Activated CD4-positive, CD25-positive, alpha-beta regulatory T cell (primary cell): Measurements from ENCODE around the gene RIT2.
"Not testable (repeated sequence)": the region's sequence is repeated elsewhere in the genome, so short reads cannot be mapped to it uniquely, and the experiment has no call there.

Source experiments
- DNase-seq, 4 experiments: peaks; one replicate each; lab custom pipeline; 2025; lab: John Stamatoyannopoulos, UW

Gene RIT2

GRCh38 chr18:42758852-42759251 lies 356.6 kb downstream of the RIT2 start:
- DNase-seq: no peak

- DNase-seq: no peak
Measured at GRCh38 chr18:42756214-42756613, 359.3 kb downstream of the RIT2 start.

GRCh38 chr18:42752916-42753315 lies 362.6 kb downstream of the RIT2 start:
- no peak for DNase-seq

GRCh38 chr18:42746794-42747193 lies 368.7 kb downstream of the RIT2 start:
- DNase-seq: no peak

GRCh38 chr18:42745931-42746330 lies 369.6 kb downstream of the RIT2 start:
- DNase-seq: no peak

DNA sequence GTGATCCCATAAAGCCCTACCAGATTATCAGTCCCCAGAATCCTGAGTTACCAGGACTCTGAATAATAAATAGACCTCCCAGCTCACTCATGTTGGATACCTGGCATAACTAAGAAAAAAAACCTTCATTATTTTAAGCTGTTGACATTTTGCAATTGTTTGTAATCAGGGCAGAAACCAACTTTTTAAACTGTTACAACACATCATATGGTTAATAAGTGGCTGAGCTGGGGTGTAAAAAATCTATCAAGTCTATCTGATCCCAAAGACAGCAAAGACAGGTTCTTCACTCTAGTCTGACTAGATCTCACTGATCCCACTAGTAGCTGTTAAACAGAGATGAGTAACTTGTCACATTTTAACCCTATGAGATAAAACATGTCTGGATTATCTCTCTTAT lies 370.3 kb downstream of the RIT2 start:
- DNase-seq: no peak

DNA sequence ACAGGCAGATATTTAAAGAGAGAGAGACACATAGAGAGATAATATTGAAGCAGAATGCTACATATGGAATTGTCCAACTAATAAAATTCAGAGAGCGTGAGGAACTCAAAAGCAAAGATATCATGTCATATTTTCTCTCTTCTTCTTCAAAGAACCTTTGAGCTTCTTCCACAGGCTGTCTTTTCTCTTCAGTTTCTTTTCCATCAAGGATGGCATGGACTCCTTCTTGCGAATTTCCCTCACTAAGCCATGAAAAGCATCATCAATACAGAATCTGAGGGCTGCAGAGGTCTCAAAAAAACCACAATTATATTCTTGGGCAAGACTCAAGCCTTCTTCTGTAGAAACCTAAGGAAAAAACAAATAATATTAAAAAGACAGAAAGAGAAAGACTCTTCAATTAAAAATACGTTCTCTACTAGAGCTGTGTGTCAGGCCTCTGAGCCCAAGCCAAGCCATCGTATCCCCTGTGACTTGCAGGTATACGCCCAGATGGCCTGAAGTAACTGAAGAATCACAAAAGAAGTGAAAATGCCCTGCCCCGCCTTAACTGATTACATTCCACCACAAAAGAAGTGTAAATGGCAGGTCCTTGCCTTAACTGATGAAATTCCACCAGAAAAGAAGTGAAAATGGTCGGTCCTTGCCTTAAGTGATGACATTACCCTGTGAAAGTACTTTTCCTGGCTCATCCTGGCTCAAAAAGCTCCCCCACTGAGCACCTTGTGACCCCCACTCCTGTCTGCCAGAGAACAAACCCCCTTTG lies 371.9 kb downstream of the RIT2 start:
- no peak for DNase-seq

DNA sequence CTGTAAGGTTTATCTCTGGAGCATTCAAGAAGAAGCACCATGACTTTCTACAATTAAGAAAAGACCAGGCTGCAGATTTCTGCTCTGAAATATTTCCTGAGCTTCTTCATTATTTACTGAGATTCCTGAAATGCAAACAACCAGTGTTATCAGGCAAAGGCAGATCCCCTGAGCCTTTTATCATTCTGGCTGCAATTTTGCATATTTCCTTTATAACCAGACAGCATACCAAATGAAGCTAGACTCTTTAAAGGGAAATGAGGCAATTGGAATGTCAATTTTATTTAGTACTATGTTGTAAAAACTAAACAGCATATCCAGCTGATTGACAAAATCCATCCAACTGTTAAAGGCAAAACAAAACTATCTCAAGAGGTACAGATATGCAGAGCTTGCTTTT lies 372.5 kb downstream of the RIT2 start:
- DNase-seq: no peak

GRCh38 chr18:42742474-42742873 lies 373.0 kb downstream of the RIT2 start:
- no peak for DNase-seq

DNA sequence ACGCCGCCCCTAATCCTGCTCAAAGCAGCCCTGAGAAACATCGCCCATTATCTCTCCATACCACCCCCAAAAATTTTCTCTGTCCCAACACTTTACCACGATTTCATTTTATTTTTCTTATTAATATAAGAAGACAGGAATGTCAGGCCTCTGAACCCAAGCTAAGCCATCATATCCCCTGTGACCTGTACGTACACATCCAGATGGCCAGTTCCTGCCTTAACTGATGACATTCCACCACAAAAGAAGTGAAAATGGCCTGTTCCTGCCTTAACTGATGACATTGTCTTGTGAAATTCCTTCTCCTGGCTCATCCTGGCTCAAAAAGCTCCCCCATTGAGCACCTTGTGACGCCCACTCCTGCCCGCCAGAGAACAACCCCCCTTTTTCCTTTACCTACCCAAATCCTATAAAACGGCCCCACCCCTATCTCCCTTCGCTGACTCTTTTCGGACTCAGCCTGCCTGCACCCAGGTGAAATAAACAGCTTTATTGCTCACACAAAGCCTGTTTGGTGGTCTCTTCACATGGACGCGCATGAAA lies 373.6 kb downstream of the RIT2 start:
- DNase-seq: not testable (repeated sequence)

DNA sequence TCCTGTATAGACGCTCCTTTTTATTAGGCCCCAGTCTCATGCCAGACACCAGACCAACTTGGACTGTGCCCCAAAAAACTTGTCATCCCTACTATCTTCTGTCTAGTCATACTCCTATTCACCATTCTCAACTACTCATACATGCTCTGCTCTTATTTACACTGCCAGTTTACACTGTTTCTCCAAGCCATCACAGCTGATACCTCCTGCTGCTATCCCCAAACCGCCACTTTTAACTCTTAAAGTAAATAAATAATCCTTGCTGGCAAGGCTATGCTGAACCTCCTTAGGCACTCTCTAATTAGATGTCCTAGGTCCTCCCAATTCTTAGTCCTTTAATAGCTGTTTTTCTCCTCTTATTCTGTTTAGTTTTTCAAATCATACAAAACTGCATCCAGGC lies 374.2 kb downstream of the RIT2 start:
- DNase-seq: not testable (repeated sequence)

DNA sequence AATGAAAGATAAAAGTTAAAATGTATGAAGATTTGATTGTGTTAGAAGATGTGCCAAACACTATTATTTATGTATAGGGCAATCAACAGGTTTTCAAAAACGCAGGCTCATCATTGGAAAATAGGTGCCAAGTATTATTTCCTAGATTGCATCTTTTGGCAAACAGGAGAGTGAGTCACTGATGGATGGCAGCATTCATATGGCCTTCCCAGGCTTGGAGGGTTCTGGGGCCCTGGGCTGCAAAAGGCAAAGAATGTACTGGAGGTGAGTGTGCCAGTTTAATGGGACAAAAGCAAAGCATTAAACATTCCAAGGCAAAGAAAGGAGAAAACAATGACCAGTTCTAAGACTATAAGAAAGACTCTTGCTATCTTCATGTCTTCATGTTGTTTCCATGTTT lies 379.4 kb downstream of the RIT2 start:
- no peak for DNase-seq

DNA sequence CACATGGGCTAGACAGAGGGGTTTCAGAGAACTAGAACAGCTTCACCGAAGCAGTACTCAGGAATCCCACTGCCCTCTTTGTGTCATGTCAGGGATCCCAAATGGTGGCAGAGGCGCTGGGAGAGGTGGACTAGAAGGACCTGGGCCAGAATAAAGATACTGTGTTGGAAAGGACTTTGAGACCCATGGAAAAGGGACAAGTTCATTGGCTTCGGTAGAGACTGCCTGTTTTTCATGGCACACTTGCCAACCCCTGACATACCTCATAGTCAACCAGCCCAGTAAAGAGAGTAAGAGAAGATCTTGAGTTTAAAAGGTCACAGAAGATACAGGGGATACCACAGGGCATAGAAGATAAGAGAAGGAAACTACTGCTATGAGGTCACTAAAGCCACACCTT lies 381.0 kb downstream of the RIT2 start:
- no peak for DNase-seq

DNA sequence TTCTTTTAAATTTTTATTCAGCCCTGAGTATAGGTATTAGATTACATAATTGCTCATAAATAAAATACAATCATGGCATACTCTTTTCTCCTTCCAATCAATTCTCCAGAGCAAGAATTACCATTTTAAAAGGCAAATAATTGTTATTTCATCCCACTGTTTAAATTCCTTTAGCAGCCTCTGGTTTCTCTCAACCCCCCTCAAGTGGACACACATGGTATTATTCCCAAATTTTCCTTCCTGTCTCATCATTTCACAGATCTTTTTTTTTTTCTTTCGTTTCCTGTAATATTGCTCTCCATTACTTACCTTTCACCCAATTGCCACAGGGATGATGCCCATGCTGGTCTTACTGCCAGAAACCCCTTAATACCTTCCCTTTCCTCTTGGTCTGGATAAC lies 385.2 kb downstream of the RIT2 start:
- no peak for DNase-seq

DNA sequence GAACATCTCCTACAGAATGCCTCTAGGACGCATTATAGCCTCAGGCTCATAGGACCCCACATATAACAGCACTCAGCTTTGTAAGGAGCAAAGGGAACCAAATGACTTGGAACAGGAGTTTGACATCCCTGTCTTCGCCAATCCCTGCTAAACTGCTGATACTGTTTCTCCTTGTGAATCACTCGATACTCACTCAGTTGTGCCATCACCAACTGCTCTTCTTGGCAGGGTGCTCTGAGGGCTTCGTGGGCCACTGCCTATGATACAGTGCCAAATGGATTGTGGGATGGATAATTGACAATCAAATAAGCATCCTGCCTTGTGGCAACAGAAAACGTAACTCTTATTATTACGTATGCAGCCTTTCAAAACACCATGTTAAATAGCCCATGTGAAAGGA lies 396.3 kb downstream of the RIT2 start:
- no peak for DNase-seq

GRCh38 chr18:42712065-42712464 lies 403.4 kb downstream of the RIT2 start:
- no peak for DNase-seq

DNA sequence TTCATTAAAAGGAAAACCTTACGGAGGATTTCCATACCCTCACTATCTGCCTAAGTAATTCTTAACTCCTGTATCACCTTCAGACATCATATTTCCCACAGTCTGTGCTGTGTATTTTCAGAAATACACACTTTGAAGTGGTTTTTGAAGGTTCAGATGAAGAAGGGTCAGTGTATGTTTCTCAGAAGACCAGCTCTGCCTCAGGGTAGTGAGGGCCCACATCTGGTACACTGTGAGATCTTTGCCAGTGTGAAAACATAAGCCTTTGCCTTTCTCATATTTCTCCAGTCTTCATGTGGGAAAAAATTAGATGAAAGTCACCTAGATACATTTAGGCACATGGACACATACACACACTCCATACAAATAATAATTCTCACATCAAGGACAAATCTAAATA lies 408.4 kb downstream of the RIT2 start:
- no peak for DNase-seq

- no peak for DNase-seq
Measured at GRCh38 chr18:42706618-42707017, 408.9 kb downstream of the RIT2 start.

DNA sequence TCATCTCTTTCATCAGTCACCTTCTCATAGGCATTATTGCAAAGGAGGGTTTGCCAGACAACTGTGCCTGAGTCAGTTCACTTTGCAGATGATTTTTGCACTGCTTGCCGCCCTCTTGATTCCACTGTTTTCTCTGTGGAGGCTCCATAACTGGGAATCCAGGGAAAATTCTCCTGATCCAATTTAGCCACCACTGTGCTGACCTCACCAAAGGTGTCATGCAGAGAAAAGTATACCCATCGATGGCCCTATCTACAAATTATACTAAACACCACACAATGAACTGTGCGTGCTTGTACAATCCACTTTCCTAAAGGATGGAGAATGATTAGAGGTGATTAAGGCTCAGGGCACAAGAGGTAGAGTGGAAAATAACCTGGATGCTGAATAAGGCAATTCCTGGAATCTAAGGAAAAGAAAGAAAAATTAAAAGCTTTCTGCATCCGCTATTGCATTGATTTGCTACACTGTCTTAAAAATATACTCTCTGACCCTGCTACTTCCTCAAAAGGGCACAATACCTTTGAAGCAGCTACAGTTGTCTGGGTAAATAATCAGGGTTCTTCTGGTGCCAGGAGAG lies 409.4 kb downstream of the RIT2 start:
- DNase-seq: no peak
